Measurements from ENCODE around the gene PHYHD1. TPM values are rescaled to one million over a fixed set of nuclear protein-coding genes. Genes with fewer than 3 reads are reported as not detected.

PHYHD1 gene
- total RNA-seq, 1 experiment from 2014 or later, result 1.6 TPM

GRCh38 chr9:128882677-128883603 is 37.8 kb upstream of the PHYHD1 start:
- H3K9ac ChIP-seq (ENCODE audit: low read length), result peak overlapping the region; percentile 92
- H3K4me1 ChIP-seq (ENCODE audit: insufficient read depth, low read length), result peaks cover 24% of the 10 kb centered on the region
- ChIA-PET CTCF (interaction anchor here (1.0 kb wide), 1 partner anchor 145 kb away, joined by 3 read pairs; the partner anchor contains the start of gene SH3GLB2), POLR2A (ENCODE audit: unreplicated experiment) (no interaction called here)
- no peak for TF ChIP-seq EZH2 (IDR thresholded peaks at IDR 0.05; ENCODE audit: low read length, unreplicated experiment)
- TF ChIP-seq, protein P1, sequence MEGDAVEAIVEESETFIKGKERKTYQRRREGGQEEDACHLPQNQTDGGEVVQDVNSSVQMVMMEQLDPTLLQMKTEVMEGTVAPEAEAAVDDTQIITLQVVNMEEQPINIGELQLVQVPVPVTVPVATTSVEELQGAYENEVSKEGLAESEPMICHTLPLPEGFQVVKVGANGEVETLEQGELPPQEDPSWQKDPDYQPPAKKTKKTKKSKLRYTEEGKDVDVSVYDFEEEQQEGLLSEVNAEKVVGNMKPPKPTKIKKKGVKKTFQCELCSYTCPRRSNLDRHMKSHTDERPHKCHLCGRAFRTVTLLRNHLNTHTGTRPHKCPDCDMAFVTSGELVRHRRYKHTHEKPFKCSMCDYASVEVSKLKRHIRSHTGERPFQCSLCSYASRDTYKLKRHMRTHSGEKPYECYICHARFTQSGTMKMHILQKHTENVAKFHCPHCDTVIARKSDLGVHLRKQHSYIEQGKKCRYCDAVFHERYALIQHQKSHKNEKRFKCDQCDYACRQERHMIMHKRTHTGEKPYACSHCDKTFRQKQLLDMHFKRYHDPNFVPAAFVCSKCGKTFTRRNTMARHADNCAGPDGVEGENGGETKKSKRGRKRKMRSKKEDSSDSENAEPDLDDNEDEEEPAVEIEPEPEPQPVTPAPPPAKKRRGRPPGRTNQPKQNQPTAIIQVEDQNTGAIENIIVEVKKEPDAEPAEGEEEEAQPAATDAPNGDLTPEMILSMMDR (conservative IDR thresholded peaks at IDR 0.05; ENCODE audit: low read depth, low read length), result no peak
- no peak for TF ChIP-seq EZH2phosphoT487 (IDR thresholded peaks at IDR 0.05; ENCODE audit: borderline replicate concordance, low read length)
- H3K9me2 ChIP-seq (replicated peaks; ENCODE audit: low read length), result no peaks in the 10 kb centered on the region
- peak overlapping the region; percentile 99 for H3K4me2 ChIP-seq (ENCODE audit: low read length)
- peak overlapping the region; percentile 100 for H3K4me3 ChIP-seq (ENCODE audit: low read length)
- peaks cover 75% of the 10 kb centered on the region for H3K79me2 ChIP-seq (ENCODE audit: low read length)
- no peaks in the 10 kb centered on the region for H3F3A ChIP-seq (ENCODE audit: low read length, unreplicated experiment)
- no peak for DNase-seq
- H3K9me3 ChIP-seq (ENCODE audit: low read length), result no peaks in the 10 kb centered on the region
- TSS peak; percentile 37 for BruUV-seq (replicated peaks)
- no peak for ATAC-seq
- intact Hi-C loops (cut with micrococcal nuclease), result loop anchor here (5.0 kb wide), 1 partner anchor 34 kb away; no protein-coding TSS in a partner anchor
- H3K36me3 ChIP-seq (ENCODE audit: low read depth, low read length), result peaks cover 9% of the 10 kb centered on the region; the same call in 1 of the 2 replicates
- H2AFZ ChIP-seq (ENCODE audit: low read length), result no peak overlapping the region
- H3K27ac ChIP-seq (ENCODE audit: low read length), result peak overlapping the region; percentile 34; the same call in 1 of the 2 replicates
- no peaks in the 10 kb centered on the region for H3K27me3 ChIP-seq (ENCODE audit: low read length)
- H4K20me1 ChIP-seq (ENCODE audit: low read length), result peaks cover 11% of the 10 kb centered on the region

- BruUV-seq (replicated peaks), result no TSS peak
- no peaks in the 10 kb centered on the region for H3K27me3 ChIP-seq (ENCODE audit: low read length)
- H4K20me1 ChIP-seq (ENCODE audit: low read length), result peaks cover 11% of the 10 kb centered on the region
- POLR2A ChIA-PET (ENCODE audit: unreplicated experiment), result no interaction called here
- peaks cover 18% of the 10 kb centered on the region for H3K36me3 ChIP-seq (ENCODE audit: low read depth, low read length)
- H2AFZ ChIP-seq (ENCODE audit: low read length), result no peak overlapping the region
- CTCF ChIA-PET, result no interaction called here
- no peak for ATAC-seq
- TF ChIP-seq, protein P1 (conservative IDR thresholded peaks at IDR 0.05; ENCODE audit: low read depth, low read length), result no peak
- TF ChIP-seq EZH2phosphoT487 (IDR thresholded peaks at IDR 0.05; ENCODE audit: borderline replicate concordance, low read length), result no peak
- no peak for TF ChIP-seq EZH2 (IDR thresholded peaks at IDR 0.05; ENCODE audit: low read length, unreplicated experiment)
- intact Hi-C loops (cut with micrococcal nuclease), result loop anchor here (5.0 kb wide), 1 partner anchor 33 kb away; no protein-coding TSS in a partner anchor
- no peaks in the 10 kb centered on the region for H3K9me3 ChIP-seq (ENCODE audit: low read length)
- H3K4me3 ChIP-seq (ENCODE audit: low read length), result peak overlapping the region; percentile 100; the same call in 1 of the 2 replicates
- H3K27ac ChIP-seq (ENCODE audit: low read length), result no peak overlapping the region
- H3K9ac ChIP-seq (ENCODE audit: low read length), result no peak overlapping the region
- peak overlapping the region; percentile 99 for H3K4me2 ChIP-seq (ENCODE audit: low read length)
- H3F3A ChIP-seq (ENCODE audit: low read length, unreplicated experiment), result no peaks in the 10 kb centered on the region
- H3K79me2 ChIP-seq (ENCODE audit: low read length), result peaks cover 84% of the 10 kb centered on the region
- H3K4me1 ChIP-seq (ENCODE audit: insufficient read depth, low read length), result peaks cover 20% of the 10 kb centered on the region
- DNase-seq, result no peak
- H3K9me2 ChIP-seq (replicated peaks; ENCODE audit: low read length), result no peaks in the 10 kb centered on the region
Measured at GRCh38 chr9:128884164-128884563, 36.6 kb upstream of the PHYHD1 start.

GRCh38 chr9:128885376-128885775 is 35.4 kb upstream of the PHYHD1 start:
- H3K36me3 ChIP-seq (ENCODE audit: low read depth, low read length), result peaks cover 18% of the 10 kb centered on the region
- ATAC-seq (no peak), DNase-seq (no peak)
- H3K27me3 ChIP-seq (ENCODE audit: low read length), result no peaks in the 10 kb centered on the region
- POLR2A ChIA-PET (ENCODE audit: unreplicated experiment), result no interaction called here
- H3K79me2 ChIP-seq (ENCODE audit: low read length), result peaks cover 79% of the 10 kb centered on the region
- no peak overlapping the region for H3K4me2 ChIP-seq (ENCODE audit: low read length)
- intact Hi-C loops (cut with micrococcal nuclease), result no loop called here
- TF ChIP-seq EZH2 (IDR thresholded peaks at IDR 0.05; ENCODE audit: low read length, unreplicated experiment) (no peak), EZH2phosphoT487 (IDR thresholded peaks at IDR 0.05; ENCODE audit: borderline replicate concordance, low read length) (no peak)
- TF ChIP-seq, protein P1 (conservative IDR thresholded peaks at IDR 0.05; ENCODE audit: low read depth, low read length), result no peak
- no peak overlapping the region for H3K27ac ChIP-seq (ENCODE audit: low read length)
- no TSS peak for BruUV-seq (replicated peaks)
- peaks cover 20% of the 10 kb centered on the region for H3K4me1 ChIP-seq (ENCODE audit: insufficient read depth, low read length)
- no peaks in the 10 kb centered on the region for H3F3A ChIP-seq (ENCODE audit: low read length, unreplicated experiment)
- H2AFZ ChIP-seq (ENCODE audit: low read length), result no peak overlapping the region
- no peak overlapping the region for H3K9ac ChIP-seq (ENCODE audit: low read length)
- peaks cover 11% of the 10 kb centered on the region for H4K20me1 ChIP-seq (ENCODE audit: low read length)
- H3K9me2 ChIP-seq (replicated peaks; ENCODE audit: low read length), result no peaks in the 10 kb centered on the region
- CTCF ChIA-PET, result no interaction called here
- H3K4me3 ChIP-seq (ENCODE audit: low read length), result no peak overlapping the region
- H3K9me3 ChIP-seq (ENCODE audit: low read length), result no peaks in the 10 kb centered on the region
